HCEC 1CT (cell line): ENCODE measurements around the gene TRAPPC6A.
A peak's percentile ranks its signal among the peaks of the same experiment; 100 is the strongest.

Source experiments
- DNase-seq: peaks from one replicate; pipeline ENCODE4 v3.0.0-alpha.2; 2017

Gene TRAPPC6A

DNA sequence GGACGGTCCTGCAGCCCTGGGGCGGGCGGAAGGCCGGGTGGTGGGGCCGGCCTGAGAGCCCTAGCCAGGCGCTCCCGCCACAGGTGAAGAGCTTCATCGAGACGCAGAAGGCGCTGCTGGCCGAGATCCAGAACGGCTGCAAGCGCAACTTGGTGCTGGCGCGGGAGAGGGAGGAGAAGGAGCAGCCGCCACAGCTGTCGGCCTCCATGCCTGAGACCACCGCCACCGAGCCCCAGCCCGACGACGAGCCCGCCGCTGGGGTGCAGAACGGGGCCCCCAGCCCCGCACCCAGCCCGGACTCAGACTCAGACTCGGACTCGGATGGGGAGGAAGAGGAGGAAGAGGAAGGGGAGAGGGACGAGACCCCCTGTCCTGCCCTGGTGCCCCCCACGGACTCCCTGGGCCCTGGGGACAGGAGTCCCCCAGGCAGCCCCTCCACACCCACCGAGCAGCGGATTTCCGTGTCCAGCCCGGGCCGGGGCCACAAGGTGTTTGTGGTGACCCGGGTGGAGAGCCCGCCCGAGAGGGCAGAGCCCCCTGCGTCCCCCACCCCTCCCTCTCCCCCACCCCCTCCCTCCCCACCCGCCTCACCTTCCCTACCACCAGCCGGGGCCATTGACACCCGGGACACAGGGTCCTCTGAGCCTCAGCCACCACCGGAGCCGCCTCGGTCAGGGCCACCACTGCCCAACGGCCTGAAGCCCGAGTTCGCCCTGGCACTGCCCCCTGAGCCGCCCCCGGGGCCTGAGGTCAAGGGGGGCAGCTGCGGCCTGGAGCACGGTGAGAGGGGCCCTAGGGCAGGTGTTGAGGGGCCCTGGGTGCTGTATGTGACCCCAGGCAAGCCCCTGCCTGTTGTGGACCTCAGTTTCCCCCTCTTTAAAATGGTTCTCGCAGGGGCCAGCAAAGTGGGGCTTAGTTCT, 32.5 kb downstream of the TRAPPC6A start:
- no peak for DNase-seq

DNA sequence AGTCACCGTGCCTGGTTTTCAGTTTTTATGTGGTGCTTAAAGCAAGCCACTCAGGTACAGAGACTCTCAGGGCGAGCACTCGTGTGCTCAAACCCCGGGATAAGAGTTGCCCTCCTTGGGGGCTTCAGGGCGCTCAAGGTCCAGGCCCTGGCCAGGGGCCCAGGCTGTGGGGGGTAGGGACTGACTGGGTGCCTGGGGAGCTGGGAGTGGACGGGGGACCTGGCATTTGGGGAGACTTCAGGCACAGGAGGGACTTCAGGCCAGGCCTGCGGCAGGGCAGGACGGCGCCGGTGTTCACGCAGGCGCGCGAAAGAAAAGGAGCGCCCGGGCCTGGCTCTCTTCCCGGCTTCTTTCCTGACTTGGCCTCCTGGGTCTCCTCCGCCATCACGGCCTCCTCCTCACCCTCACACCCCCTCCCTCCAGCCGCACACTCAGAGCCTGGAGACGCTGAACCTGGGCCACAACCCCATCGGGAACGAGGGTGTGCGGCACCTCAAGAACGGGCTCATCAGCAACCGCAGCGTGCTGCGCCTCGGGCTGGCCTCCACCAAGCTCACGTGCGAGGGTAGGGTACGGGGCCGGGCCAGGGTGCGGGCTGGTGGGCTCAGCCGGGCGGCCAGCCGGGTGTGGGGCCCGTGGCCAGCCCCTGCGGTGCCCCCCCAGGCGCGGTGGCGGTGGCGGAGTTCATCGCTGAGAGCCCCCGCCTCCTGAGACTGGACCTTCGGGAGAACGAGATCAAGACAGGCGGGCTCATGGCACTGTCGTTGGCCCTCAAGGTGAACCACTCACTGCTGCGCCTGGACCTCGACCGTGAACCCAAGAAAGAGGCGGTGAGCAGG, 33.4 kb downstream of the TRAPPC6A start:
- no peak for DNase-seq

DNA sequence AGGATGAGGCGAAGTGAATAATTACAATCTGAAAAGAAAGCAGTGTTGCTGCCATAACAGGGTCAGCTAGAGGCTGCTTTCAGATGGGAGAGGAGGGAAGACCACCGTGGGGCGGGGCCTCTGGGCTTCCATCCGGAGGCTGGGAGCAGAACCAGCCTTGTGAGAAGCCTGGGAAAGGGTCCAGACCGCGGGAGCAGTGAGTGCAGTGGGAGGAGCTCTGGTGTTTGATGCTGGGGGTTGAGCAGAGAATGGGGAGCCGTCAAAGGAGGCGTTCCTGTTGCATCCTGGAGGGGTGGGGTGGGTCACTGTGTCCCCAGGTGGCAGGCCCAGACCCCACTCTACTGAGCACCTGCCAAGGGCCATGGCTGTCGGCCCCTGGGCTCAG, 35.3 kb downstream of the TRAPPC6A start:
- no peak for DNase-seq

DNA sequence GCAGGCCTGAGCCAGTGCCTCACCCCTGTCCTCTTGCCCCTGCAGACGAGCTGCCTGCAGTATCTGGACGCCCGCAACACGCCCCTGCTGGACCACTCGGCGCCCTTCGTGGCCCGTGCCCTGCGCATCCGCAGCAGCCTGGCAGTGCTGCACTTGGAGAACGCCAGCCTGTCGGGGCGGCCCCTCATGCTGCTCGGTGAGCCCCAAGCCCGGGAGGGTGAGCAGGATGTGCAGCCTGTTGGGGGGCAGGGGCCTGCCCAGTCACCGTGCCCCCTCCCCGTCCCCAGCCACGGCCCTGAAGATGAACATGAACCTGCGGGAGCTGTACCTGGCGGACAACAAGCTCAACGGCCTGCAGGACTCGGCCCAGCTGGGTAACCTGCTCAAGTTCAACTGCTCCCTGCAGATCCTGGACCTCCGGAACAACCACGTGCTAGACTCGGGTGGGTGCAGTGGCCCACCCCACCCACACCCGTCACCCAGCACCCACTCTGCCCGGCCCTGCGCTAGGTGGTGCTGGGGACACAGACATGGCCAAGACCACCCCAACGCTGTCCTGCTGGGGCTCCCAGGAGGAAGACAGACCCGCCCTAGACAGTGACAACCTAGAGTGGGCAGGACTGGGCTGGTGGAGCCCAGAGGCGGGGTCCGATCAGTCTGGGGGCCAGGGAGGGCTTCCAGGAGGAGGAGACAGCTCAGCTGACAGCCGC, 35.9 kb downstream of the TRAPPC6A start:
- no peak for DNase-seq

DNA sequence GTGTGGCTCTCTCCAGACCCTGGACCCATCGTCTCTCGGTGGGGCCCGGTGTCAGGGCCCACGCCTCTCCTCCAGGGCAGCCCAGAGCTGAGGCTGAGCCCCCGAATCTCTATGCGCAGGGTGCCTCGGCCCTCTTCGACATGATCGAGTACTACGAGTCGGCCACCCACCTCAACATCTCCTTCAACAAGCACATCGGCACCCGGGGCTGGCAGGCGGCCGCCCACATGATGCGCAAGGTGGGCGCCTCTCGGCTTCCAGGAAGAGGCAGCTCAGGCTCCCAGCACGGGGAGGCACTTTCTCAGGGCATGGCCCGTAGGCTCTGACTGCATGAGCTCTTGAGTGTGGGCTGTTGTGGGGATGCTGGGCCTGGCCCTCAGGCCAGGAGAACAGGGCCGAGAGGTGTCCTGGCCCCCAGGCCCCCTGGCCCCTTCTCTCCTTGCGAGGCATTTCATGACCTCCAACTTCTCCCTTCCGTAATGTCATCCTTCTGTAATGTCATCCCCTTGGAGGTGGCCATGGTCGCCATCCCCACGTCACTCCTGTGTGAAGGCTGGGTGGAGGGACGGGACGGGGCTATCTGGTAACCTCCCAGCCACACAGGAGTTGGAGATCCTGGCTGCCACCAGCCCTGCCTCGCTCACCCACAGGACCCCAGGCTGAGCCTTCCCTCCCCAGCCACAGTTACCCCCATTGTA, 36.7 kb downstream of the TRAPPC6A start:
- no peak for DNase-seq

DNA sequence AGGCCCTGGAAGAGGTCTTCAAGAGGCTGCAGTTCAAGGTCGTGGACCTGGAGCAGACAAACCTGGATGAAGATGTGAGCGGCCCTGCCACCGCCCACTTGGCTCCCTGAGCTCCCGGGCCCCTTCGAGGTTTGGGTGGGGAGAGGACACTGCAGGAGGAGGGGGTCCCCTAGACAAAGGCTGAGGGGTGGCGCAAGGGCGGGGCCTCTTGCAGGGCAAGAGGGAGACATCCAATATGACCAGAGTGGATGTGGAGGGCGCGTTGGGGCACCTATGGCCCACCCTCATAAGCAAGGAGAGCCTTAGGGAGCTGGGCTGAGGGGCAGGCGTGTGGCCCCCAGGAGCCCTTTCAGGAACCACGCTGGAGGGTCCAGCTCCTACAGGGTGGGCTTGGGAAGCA, 37.5 kb downstream of the TRAPPC6A start:
- no peak for DNase-seq

DNA sequence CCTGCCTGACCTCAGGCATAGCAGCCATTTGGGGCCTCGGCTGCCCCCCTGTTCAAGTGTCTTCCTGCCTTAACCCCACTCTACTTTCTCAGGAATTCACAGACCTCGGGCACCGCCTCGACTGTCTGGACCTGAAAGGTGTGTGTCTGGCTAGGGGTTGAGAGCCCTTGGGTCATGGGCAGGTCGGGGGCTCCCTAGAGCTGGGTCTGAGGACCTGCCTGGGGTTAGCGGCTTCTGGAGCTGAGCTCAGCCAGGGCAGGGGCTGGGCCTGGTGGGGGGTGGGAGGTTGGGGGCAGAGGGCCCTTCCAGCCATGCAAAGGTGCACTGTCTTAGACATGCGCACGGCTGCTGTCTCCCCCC, 37.9 kb downstream of the TRAPPC6A start:
- DNase-seq: no peak

DNA sequence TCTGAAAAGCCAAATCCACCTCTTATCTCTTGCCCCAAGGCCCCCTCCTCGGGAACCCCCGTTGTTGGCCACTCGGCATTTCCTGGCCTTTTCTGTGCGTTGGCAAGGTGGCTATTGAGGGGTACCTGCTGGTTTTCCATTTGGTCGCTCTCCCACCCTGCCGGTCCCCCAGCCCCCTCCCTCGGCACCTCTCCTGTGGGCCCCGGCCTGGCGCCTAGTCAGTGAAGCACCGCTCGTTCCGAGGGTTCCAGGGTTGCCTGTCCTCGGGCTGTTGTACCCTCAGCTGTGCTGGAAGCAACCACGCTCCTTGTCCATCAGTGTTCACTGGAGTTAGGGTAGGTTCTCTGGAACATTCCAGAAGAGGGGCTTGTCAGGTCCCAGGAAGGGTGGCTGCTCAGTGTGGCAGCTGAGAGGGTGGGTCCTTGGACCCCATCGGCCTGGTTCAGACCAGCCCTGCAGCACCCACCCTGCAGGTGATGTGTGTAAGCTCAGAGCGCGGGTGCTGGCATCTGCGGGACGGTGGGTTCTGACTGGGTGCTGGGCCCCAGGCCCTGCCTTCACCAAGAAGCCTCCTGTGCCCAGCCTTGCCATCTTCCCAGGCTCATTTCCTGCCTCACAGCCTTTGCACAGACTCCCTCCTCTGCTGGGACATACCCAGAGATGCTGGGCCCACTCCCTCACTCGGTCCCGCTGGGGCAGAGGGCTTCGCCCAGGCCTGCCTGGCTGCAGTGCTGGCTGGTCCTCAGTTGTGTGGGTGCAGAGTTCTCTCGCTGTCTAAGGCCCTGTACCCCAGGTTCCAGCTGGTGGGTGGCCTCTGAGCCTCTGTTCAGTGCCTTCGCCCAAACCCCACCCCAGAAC, 38.5 kb downstream of the TRAPPC6A start:
- DNase-seq: no peak

DNA sequence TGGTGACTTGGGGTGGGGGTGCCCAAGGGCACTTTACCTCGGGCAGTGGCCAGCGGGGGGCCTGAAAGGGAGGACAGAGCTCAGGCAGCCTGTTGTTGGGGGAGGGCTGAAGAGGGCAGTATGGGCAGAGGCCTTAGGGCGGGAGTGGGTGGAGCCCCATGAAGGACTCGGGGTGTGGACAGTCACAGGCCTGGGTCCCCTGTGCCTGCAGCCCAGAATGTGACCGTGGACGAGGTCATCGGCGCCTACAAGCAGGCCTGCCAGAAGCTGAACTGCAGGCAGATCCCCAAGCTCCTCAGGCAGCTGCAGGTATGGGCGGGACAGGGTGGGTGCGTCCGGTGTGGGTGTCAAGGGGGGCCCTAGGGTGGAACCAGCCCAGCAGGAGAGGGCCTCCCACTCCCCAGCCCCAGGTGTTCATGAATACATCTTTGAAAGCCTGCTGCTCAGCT, 39.7 kb downstream of the TRAPPC6A start:
- no peak for DNase-seq

DNA sequence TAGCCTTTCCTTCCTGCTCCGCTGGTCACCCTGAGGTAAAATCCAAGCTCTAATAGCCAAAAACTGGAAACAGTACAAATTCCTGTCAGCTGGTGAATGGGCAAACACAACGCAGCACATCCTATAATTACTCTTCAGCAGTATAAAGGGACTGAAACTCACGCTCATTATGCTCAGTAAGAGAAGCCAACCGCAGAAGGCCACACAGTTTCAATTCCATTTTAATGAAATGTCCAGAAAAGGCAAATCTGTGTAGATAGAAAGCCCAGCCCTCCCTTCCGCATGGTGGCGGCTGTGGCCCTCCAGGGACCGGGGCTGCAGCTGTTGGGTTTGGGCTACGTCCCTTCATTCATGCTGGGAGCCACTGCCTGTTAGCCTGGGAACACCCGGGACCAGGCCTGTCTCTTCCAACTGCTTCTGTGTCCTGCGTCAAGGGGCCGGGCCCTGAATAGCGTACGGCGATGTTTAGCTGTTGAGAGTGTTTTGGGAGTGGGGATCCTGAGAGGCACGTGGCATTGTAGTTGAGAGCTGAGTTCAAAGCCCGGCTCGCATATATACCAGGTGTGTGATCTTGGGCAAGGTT, 40.8 kb downstream of the TRAPPC6A start:
- DNase-seq: no peak

DNA sequence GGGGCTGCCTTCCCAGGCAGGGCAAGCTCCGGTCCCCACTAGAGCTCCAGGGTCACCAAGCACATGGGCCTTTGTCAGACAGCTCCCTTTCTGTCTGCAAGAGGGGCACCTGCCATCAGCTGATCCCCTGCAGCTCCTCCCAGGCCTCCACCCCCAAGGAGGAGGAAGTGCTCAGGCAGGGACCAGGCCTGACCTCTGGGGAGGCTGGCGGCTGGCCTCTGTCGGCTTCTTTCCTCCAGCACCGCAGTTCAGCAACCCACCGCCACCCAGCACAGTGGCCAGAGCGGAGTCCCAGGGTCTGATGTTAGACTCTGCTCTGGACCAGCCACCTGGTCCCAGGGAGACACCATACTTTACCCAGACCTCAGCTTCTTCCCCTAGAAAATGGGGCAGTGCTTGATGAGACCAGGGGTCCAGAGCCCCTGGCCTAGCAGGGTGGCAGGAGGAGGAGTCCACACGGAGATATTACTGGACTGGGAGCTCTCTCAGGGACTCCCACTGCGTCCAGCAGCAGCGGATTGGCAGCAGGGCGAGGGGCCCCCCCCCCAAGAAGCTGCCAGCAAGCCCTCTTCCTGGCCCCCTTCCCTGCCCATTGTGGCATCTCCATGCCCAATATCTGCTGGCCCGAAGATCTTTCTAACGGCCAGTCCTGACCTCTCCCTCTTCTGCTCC, 41.4 kb downstream of the TRAPPC6A start:
- DNase-seq: no peak

DNA sequence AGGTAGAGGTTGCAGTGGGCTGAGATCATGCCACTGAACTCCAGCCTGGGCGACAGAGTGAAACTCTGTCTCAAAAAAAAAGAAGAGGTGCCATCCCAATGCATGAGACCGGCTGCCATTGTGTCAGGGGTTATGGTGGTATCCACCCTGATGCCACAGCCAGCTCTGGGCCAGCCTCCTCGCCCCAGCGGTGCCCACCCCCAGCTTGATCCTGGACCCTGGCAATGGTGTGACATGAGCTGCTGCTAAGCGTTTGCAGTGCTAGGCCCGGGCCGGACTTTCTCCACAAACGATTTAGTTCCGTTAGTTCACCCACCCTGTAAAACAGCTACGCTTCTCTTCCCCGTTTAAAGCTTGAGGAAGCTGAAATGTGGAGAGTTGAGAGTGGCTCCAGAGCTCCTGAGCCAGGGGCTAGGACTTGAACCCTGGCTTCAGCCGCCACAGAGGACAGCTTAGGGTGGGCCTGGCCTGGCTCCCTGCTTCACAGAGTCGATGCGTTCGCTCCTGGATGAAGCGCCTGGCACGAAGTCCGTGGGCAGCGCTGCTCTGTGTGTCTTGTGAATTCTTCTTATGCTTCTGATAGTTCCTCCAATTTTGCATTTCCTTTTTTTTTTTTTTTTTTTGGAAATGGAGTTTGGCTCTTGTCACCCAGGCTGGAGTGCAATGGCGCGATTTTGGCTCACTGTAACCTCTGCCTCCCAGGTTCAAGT, 42.7 kb downstream of the TRAPPC6A start:
- DNase-seq: no peak

DNA sequence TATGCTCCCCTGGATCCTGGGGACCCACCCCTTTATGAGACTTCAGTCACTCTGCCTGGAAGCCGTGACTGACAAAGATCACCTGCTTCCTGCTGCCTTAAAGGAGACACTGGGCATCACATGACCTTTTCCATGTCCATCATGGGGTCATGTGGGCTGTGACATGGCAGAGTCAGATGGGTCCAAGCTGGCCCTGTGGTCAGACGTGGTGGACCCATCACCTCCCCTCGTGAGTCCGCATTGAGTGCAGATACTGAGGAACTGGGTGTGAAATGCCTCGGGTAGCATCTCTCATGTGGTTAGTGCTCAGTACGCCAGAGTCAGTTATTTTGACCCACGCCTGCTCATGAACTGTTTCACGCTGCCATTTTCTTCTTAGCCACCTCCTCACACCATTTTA, 44.4 kb downstream of the TRAPPC6A start:
- no peak for DNase-seq

DNA sequence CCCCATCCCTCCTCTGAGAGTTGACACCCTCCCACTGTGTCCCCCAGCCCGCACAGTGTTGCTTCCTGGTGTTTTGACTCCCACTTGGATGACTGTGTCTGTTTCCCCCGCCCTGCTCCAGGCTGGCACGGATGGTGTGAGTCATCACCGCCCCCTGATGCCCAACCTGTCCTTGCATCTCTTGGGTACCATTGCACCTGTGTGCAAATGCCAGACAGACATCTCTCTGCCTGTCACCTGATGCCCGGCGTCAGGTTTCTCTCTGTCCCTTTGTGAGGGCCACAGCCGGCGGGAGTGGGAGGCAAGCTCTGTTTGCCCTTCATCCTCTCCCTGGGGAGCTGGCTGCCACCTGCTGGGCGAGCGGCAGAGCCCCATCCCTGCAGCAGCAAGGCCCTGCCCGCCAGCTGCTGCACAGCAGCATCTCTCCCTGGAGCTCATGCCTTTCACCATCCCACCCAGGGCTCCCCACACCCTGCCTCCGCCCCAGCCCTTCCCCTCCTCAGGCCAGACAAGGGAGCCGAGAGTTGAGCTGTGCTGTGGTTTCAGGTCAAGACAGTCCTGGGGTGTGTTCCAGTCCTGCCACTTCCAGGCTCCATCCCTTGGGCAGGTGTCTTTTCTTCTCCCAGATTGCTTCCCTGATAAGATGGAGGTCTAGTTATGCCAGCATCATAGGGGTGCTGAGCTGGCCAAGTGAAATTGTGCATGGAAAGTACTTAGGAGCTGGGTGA, 47.0 kb downstream of the TRAPPC6A start:
- no peak for DNase-seq

DNA sequence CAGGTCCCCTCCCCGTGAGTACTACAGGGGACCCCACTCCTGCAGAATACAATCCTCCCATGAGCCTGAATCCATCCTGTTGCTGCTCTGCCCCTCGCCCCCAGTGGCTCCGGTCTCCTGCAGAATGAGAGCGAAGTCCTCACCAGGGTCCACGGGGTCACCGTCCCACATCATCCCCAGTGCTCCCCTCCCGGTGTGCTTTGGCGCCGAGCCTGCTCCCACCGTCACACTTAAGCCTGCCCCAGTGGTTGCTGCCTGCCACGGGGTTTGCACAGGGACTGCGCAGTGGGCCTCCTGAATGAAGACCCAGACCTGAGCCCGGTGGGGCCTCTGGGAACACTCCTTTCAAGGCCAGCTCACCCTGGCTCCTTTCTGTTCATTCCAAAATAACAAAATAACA, 47.8 kb downstream of the TRAPPC6A start:
- DNase-seq: no peak

DNA sequence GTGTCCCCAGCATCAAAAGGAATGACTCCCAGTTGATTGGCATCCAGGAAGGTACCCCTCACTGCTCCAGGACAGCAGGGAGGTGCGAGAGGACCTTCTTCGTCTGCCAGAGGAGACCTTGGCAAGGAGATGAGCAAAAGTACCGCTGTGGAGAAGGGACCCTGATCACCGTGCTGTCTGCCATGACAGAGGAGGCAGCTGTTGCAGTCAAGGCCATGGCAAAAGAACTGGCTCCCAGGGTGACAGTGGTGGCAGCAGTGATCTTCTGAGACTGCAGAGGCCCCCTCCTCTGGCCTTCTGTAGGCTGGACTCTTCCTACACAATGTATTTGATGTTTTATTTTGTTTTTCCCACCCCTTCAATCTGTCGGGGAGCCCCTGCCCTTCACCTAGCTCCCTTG, 49.2 kb downstream of the TRAPPC6A start:
- DNase-seq: no peak

DNA sequence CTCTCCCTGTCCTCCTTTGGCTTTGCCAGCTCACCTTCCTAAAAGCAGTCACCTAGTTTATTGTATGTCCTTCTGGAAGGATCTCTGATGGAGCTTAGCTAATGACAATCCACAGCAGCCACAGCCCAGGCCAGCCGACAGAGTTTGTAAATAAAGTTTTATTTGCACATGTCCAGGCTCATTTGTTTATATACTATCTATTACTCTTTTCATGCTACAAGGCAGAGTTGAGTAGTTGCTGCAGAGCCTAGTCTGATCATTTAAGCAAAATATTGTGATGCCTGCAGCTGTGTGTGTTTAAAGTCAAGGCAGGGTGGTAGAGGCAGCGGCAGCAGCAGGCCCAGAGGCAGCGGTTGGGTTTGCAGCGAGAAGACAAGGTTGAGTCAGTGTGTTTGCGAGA, 49.9 kb downstream of the TRAPPC6A start:
- no peak for DNase-seq

DNA sequence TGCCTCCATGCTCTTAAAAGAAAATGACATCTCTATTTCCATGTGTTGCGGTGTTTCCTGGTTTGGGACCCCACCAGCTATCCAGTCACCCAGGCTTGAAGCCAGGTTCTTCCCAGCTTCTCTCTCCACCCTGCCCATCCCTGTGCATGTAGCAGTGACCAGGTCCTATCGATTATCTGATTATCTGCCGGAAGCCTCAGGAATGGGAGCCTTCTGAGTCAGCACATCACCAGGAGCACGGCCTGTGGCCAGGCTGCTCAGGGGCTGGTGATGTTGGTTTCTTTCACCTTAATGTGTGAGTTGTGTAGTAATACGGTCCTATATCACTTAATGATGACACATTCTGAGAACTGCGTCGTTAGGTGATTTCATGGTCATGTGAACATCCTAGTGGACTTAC, 51.4 kb downstream of the TRAPPC6A start:
- DNase-seq: no peak

DNA sequence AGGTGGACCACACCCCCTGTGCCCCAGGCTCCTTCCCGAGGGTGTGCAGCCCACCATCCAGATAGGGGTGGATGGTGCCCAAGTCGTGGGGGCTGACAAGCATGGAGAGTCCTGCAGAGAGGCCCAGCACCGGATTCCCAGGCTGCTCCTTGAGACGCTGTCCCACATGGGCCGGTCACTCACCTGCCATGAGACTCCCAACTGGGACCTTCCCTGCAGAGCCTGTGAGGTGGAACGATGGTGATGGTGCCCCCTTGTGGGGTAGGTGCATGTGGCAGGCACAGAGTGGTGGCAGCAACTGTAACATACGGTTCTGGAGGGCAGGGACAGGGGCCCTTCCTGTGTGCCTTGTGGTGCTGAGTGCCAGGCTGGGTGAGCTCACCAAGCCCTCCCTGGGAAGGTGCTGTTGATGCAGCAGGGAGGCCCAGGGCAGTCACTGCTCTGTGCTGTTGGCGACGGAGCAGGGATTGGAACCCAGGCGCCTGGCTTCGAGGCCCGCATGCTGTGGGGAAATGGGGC, 52.0 kb downstream of the TRAPPC6A start:
- DNase-seq: peak; percentile 33
